IMR-90 (cell line): ENCODE measurements around the gene PRRC2A. TPM values are rescaled to one million over a fixed set of nuclear protein-coding genes. Genes with fewer than 3 reads are reported as not detected.
A peak's percentile ranks its signal among the peaks of the same experiment; 100 is the strongest.

ENCODE experiments used
- ATAC-seq: fragments of 200-7000 bp; cut with Tn5 transposase; 2 replicates; pipeline ENCODE4 v1.9.1; 2020; ENCODE audit warnings: low read depth, mild to moderate bottlenecking, moderate library complexity
- BruUV-seq: library from RNA; stranded (reverse); fragments of 400-500 nt; replicated peaks from 2 replicates; lab custom pipeline; 2021; lab: Mats Ljungman, UMichigan
- CTCF ChIA-PET: fragments of 300-600 bp; formaldehyde crosslinking; extraction: SDS; loops from one replicate; lab custom pipeline; 2021; ENCODE audit warnings: antibody characterized with exemption; lab: Yijun Ruan, JAX
- POLR2A ChIA-PET: fragments of 300-600 bp; sonication (Branson Sonifier 250); formaldehyde crosslinking; loops from one replicate; lab custom pipeline; 2022; ENCODE audit warnings: antibody characterized with exemption; ENCODE audit not compliant: unreplicated experiment; lab: Charles Lee
- DNase-seq: peaks from one replicate; pipeline ENCODE4 v3.0.0; 2013
- H2AFZ ChIP-seq: replicated peaks from 2 replicates; pipeline ENCODE3; 2013; ENCODE audit warnings: low read length, mild to moderate bottlenecking; ENCODE audit not compliant: poor library complexity
- H2AK5ac ChIP-seq: 2 replicates; pipeline ENCODE4 v1.6.1; 2013; ENCODE audit warnings: low read depth, low read length, inconsistent platforms
- H2AK9ac ChIP-seq: replicated peaks from 2 replicates; pipeline ENCODE3; 2013; ENCODE audit warnings: mild to moderate bottlenecking, low read depth, low read length, moderate library complexity; ENCODE audit not compliant: poor library complexity
- H2BK120ac ChIP-seq: 2 replicates; pipeline ENCODE4 v1.6.1; 2013; ENCODE audit warnings: low read depth, low read length, inconsistent platforms
- H2BK15ac ChIP-seq: 3 replicates; pipeline ENCODE4 v1.6.1; 2013; ENCODE audit warnings: low read depth, low read length, inconsistent platforms
- H2BK20ac ChIP-seq: 2 replicates; pipeline ENCODE4 v1.6.1; 2013; ENCODE audit warnings: low read depth, mild to moderate bottlenecking, inconsistent platforms, low read length, moderate library complexity
- H2BK5ac ChIP-seq: 2 replicates; pipeline ENCODE4 v1.6.1; 2013; ENCODE audit warnings: mild to moderate bottlenecking, low read depth, low read length, inconsistent platforms; ENCODE audit not compliant: poor library complexity, severe bottlenecking
- H3K14ac ChIP-seq: replicated peaks from 2 replicates; pipeline ENCODE4 v1.6.1; 2013; ENCODE audit warnings: low read depth, low read length, inconsistent platforms
- H3K18ac ChIP-seq: 2 replicates; pipeline ENCODE4 v1.6.1; 2013; ENCODE audit warnings: low read depth, low read length, control low read depth
- H3K23ac ChIP-seq: 2 replicates; pipeline ENCODE4 v1.6.1; 2013; ENCODE audit warnings: low read depth, low read length, inconsistent platforms
- H3K27ac ChIP-seq: 2 replicates; pipeline ENCODE4 v1.5.1; 2013; ENCODE audit warnings: mild to moderate bottlenecking, control low read depth, low read length; ENCODE audit not compliant: insufficient read depth
- H3K27me3 ChIP-seq: 2 replicates; pipeline ENCODE4 v1.6.1; 2013; ENCODE audit warnings: low read length; ENCODE audit not compliant: control insufficient read depth, insufficient read depth
- H3K36me3 ChIP-seq: 2 replicates; pipeline ENCODE4 v1.6.1; 2013; ENCODE audit warnings: low read length, mixed read lengths; ENCODE audit not compliant: control insufficient read depth, insufficient read depth
- H3K4ac ChIP-seq: 2 replicates; pipeline ENCODE4 v1.6.1; 2013; ENCODE audit warnings: low read depth, low read length, inconsistent platforms
- H3K4me1 ChIP-seq: 2 replicates; pipeline ENCODE4 v1.6.1; 2013; ENCODE audit warnings: low read length, mixed read lengths; ENCODE audit not compliant: control insufficient read depth, insufficient read depth
- H3K4me2 ChIP-seq: 2 replicates; pipeline ENCODE4 v1.6.1; 2013; ENCODE audit warnings: low read depth, mild to moderate bottlenecking, control low read depth, low read length, moderate library complexity
- H3K4me3 ChIP-seq: 2 replicates; pipeline ENCODE4 v1.5.1; 2013; ENCODE audit warnings: low read depth, mild to moderate bottlenecking, control low read depth, low read length, moderate library complexity; ENCODE audit not compliant: insufficient read depth
- H3K56ac ChIP-seq: 2 replicates; pipeline ENCODE4 v1.6.1; 2013; ENCODE audit warnings: low read length, inconsistent platforms; ENCODE audit not compliant: insufficient read depth; ENCODE audit errors: extremely low read depth
- H3K79me1 ChIP-seq, 2 experiments: 2 replicates each; pipeline ENCODE4 v1.6.1; 2013; ENCODE audit warnings: low read length in 2 of 2, inconsistent platforms in 1 of 2, low read depth in 1 of 2
- H3K9ac ChIP-seq: 2 replicates; pipeline ENCODE4 v1.6.1; 2013; ENCODE audit warnings: low read depth, low read length, control low read depth
- H3K9me1 ChIP-seq: 2 replicates; pipeline ENCODE4 v1.6.1; 2013; ENCODE audit warnings: low read length, inconsistent platforms; ENCODE audit not compliant: insufficient read depth
- H3K9me3 ChIP-seq: 2 replicates; pipeline ENCODE4 v1.6.1; 2013; ENCODE audit warnings: low read length; ENCODE audit not compliant: control insufficient read depth, insufficient read depth
- H4K20me1 ChIP-seq: 2 replicates; pipeline ENCODE4 v1.6.1; 2013; ENCODE audit warnings: low read length, inconsistent platforms; ENCODE audit not compliant: insufficient read depth
- H4K5ac ChIP-seq: 2 replicates; pipeline ENCODE4 v1.6.1; 2013; ENCODE audit warnings: mild to moderate bottlenecking, low read depth, low read length, control low read depth
- H4K8ac ChIP-seq, 2 experiments: 2 replicates each; pipeline ENCODE4 v1.6.1; 2013; ENCODE audit warnings: low read depth in 2 of 2, low read length in 2 of 2, control low read depth in 1 of 2, inconsistent platforms in 1 of 2
- H4K91ac ChIP-seq: 2 replicates; pipeline ENCODE4 v1.6.1; 2013; ENCODE audit warnings: low read depth, low read length, inconsistent platforms; ENCODE audit not compliant: insufficient read depth
- BHLHE40 ChIP-seq: fragments of 150-350 bp; IDR thresholded peaks from 2 replicates; pipeline ENCODE4 v1.6.1; 2016; ENCODE audit warnings: mild to moderate bottlenecking, low read depth, low read length
- NFE2L2 ChIP-seq: fragments of 150-350 bp; IDR thresholded peaks from 2 replicates; pipeline ENCODE4 v1.6.1; 2016; ENCODE audit warnings: low read depth, mild to moderate bottlenecking, low read length
- WGBS, 2 experiments: methylation state at CpG; one replicate each; pipeline versions ENCODE4 v1.1.5 to v1.1.7; 2013; ENCODE audit warnings: missing lambda C conversion rate in 2 of 2; ENCODE audit not compliant: insufficient read length in 1 of 2; ENCODE audit errors: extremely low coverage in 2 of 2; 5-methylcytosine and 5-hydroxymethylcytosine counted together
- dilution Hi-C: fragments of 300-500 bp; cut with HindIII; formaldehyde crosslinking; loops from one replicate; pipeline ENCODE4 v1.14.3; 2018; ENCODE audit warnings: low sequenced_read_pairs; ENCODE audit not compliant: unreplicated experiment
- in situ Hi-C: fragments of 300-500 bp; cut with MboI; formaldehyde crosslinking; loops from 3 replicates; pipeline ENCODE4 v1.14.3; 2019; ENCODE audit warnings: low sequenced_read_pairs, inconsistent platforms, mixed read lengths
- intact Hi-C: fragments of 100-400 bp; cut with micrococcal nuclease; formaldehyde crosslinking; loops from 2 replicates; pipeline ENCODE4 v1.10.0; 2022
- polyA plus RNA-seq, 3 experiments: library from polyadenylated mRNA; depleted of rRNA; stranded (reverse); fragments of >200 nt; gene quantifications; 2 replicates each; pipeline ENCODE4 v1.2.3, GENCODE V29; 2012; ENCODE audit warnings: low replicate concordance in 1 of 3
- total RNA-seq: library from RNA; depleted of rRNA; stranded (reverse); fragments of >200 nt; gene quantifications from 2 replicates; pipeline ENCODE4 v1.2.3, GENCODE V29; 2012

The PRRC2A gene
- total and polyA plus RNA-seq, 2 of the 4 experiments (the other 2 are of a cell fraction), result 7.7 to 88.6 TPM

- no peak for ATAC-seq
- no peak overlapping the region for H3K14ac ChIP-seq
- H3K56ac ChIP-seq, result no peak overlapping the region
- no peak overlapping the region for H4K91ac ChIP-seq
- peak overlapping the region; percentile 13 for H2AFZ ChIP-seq
- no peak overlapping the region for H2BK5ac ChIP-seq
- no peak overlapping the region for H2AK5ac ChIP-seq
- H2BK20ac ChIP-seq, result no peak overlapping the region
- H3K9me1 ChIP-seq, result no peaks in the 10 kb centered on the region
- H4K5ac ChIP-seq, result no peak overlapping the region
- no peak overlapping the region for H2AK9ac ChIP-seq
- H3K27ac ChIP-seq, result no peak overlapping the region
- no peaks in the 10 kb centered on the region for H3K27me3 ChIP-seq
- H3K4me3 ChIP-seq, result no peak overlapping the region
- H3K4me1 ChIP-seq, result no peaks in the 10 kb centered on the region
- no peak overlapping the region for H2BK120ac ChIP-seq
- intact Hi-C loops (no loop called here), dilution Hi-C loops (no loop called here), in situ Hi-C loops (no loop called here)
- peaks cover 40 to 56% of the 10 kb centered on the region in 2 experiments for H3K79me1 ChIP-seq
- no peaks in the 10 kb centered on the region for H3K9me3 ChIP-seq
- WGBS, 2 experiments, result 92% methylated on average over 8 of the region's 32 CpGs; no CpG with 5 or more reads in 1 of the 2 experiments
- peaks cover 93% of the 10 kb centered on the region for H3K36me3 ChIP-seq
- H3K18ac ChIP-seq, result no peak overlapping the region
- H4K20me1 ChIP-seq, result peaks cover 27% of the 10 kb centered on the region
- H3K9ac ChIP-seq, result no peak overlapping the region
- no peak overlapping the region for H3K4me2 ChIP-seq
- ChIA-PET CTCF (no interaction called here), POLR2A (no interaction called here)
- no peak for DNase-seq
- no peak for TF ChIP-seq BHLHE40
- no peak for TF ChIP-seq NFE2L2
- no peak overlapping the region for H4K8ac ChIP-seq
- no TSS peak for BruUV-seq
- no peak overlapping the region for H2BK15ac ChIP-seq
- H3K23ac ChIP-seq, result no peak overlapping the region
- H3K4ac ChIP-seq, result no peak overlapping the region
Measured at GRCh38 chr6:31631681-31632278, 11.3 kb downstream of the PRRC2A start.
